WI38 (cell line): ENCODE data around the gene AREG.

Source experiments
- H3K4me3 ChIP-seq: 2 replicates; pipeline ENCODE4 v1.5.1; 2011; ENCODE audit warnings: low read depth, mild to moderate bottlenecking, control low read depth, low read length
- TF ChIP-seq, protein P1 (sequence below): IDR thresholded peaks from 2 replicates; pipeline ENCODE4 v1.5.1; 2012; ENCODE audit warnings: low read depth, mild to moderate bottlenecking, control low read depth, low read length

Gene AREG

DNA sequence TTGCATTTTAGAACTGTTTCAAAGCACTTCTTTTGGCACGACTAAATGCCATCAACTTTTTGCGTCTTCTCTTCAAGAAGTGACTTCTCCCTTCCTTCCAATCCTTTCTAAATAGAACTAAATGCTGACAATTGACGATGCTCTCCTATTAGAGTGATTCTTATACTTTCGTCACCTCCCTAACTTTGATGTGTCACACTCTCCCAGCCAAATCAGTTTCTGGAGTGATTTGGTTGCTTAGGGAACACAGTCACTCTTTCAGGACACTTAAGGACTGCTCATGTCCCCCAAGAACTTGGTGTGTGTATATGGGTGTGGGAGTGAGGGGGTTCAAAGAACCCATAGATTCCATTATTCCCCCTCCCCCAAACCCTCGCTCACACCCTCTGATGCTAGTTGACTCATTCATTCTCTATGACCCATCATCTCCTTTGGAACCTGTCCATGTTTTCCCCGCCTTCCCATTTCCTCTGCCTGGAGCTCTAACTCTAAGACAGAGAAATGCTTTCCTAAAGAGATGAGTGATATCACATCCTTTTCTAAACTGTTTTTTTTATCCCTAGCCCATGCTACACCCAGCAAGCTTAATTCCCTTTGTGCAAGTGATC, 26.8 kb upstream of the AREG start:
- TF ChIP-seq, protein P1, sequence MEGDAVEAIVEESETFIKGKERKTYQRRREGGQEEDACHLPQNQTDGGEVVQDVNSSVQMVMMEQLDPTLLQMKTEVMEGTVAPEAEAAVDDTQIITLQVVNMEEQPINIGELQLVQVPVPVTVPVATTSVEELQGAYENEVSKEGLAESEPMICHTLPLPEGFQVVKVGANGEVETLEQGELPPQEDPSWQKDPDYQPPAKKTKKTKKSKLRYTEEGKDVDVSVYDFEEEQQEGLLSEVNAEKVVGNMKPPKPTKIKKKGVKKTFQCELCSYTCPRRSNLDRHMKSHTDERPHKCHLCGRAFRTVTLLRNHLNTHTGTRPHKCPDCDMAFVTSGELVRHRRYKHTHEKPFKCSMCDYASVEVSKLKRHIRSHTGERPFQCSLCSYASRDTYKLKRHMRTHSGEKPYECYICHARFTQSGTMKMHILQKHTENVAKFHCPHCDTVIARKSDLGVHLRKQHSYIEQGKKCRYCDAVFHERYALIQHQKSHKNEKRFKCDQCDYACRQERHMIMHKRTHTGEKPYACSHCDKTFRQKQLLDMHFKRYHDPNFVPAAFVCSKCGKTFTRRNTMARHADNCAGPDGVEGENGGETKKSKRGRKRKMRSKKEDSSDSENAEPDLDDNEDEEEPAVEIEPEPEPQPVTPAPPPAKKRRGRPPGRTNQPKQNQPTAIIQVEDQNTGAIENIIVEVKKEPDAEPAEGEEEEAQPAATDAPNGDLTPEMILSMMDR, result no peak
- no peak overlapping the region for H3K4me3 ChIP-seq

DNA sequence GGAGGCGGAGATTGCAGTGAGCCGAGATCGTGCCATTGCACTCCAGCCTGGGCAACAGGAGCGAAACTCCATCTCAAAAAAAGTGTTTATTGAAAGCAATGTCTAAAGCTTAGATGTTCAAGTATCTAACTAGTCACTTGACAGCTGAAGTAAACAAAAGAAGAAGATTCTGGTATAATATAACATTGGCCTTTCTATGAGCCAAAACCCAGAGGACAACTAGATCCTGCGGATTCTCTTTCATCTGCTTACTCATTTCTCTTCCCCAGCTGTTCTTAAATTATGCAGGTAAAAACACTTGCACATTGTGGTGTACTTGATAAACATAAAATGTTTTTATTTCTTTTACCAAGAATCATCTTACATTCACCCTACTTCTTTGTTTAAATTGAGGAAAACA, 24.1 kb upstream of the AREG start:
- TF ChIP-seq, protein P1, result no peak
- H3K4me3 ChIP-seq, result no peak overlapping the region

DNA sequence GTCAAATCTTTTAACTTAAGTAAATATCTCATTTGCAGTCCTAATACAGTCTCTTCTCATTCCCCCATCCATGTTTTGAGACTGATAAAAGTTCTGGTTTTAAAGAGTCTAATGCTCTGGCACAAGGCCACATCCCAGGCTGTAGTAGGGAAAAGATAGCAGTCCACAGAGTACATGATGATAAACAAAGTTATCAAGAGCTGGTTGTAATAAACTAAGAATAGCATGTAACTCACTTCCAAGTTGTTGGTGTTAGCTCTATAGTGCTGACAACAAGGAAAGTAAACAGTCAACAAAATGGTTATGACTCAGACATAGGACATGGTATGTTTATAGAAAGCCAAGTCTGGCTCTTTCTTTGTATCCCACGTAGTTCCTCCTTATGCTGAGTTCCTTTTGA, 21.8 kb upstream of the AREG start:
- no peak overlapping the region for H3K4me3 ChIP-seq
- TF ChIP-seq, protein P1, result no peak

DNA sequence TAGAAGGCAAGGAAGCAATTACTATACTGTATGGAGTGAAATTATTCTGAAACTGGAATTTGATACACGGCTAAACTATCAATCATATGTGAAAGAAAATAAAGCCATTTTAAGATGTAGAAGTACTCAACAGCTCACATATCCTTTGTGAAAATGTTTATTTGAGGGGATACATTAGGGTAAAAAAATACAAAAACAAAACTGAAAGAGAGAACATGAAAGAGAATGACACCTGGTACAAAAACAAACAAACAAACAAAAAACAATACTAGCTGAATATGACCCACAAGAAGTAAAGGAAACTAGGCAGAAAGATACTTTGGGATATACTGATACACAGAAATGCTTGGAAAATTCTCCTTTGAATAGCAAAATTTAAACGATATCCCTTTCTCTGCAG, 20.8 kb upstream of the AREG start:
- H3K4me3 ChIP-seq, result no peak overlapping the region
- TF ChIP-seq, protein P1, result no peak

DNA sequence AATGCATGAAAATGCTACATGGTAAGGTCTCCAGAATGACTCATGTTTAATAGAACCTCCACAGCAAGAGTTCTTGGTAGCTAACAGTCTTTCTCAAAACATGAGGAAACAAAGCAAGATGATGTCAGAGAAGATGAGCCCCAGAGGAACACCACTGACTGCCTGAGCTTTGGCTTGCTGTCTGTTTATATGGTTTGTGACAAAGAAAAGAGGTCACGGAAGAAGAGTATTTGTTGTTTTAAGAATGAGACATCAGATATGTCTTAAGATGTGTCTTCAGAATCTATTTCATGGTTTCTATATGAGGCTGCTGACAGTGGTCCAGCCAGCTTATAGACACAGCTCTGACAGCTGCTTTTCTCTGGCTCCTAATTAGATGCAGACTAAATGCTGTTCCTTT, 18.8 kb upstream of the AREG start:
- no peak overlapping the region for H3K4me3 ChIP-seq
- TF ChIP-seq, protein P1, result no peak

DNA sequence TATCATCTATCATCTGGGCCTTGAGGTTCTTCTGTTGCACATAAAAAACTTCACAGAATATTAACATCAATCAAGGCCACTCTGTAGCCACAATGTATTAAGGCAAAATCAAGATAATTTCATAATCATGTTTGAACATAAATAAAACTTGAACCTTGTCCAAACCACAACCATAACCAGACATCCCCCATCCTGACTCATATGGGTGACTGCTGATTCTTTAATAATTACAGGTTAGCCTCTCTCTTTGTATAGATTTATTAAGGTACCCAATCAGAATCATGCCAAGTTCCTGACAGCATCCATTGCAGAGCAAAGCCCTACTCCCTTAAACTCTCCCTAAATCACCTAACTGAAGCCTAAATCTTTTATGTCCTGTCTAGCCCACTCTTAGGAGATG, 16.7 kb upstream of the AREG start:
- TF ChIP-seq, protein P1, result no peak
- no peak overlapping the region for H3K4me3 ChIP-seq

DNA sequence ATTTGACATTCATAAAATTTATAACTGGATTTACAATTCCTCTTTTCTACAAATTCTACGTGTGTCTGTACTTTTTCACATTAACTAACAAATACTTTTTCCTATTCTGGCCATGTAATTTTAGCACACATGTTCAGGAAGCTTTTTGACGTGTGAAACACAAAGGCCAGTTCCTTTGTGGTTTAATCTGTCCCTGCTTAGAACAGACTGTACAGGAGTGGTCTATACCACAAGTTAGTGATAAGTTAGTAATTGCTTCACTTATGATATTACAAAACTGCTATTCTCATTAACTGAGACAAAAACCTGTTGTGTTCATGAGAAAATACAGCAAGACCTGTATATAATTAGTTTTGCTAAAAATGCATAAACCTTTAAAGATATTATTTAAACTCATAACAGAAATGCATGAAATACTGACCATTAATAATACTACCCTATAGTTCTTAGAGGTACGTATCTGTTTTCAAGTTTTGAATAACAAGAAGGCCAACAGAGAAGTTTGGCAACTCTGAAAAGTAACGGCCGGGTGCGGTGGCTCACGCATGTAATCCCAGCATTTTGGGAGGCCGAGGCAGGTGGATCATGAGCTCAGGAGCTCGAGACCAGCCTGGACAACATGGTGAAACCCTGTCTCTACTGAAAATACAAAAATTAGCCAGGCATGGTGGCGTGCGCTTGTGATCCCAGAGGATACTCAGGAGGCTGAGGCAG, 13.7 kb upstream of the AREG start:
- no peak overlapping the region for H3K4me3 ChIP-seq
- TF ChIP-seq, protein P1, result no peak
